DOHH2 (cell line): ENCODE measurements around the gene AUTS2.

Experiments
- EZH2phosphoT487 ChIP-seq: fragments of 200-600 bp; sonication (generic); IDR thresholded peaks from 2 replicates; pipeline ENCODE4 v1.6.1; 2017; ENCODE audit warnings: borderline replicate concordance, mild to moderate bottlenecking, antibody characterized with exemption, low read length, moderate library complexity, mixed read lengths
- TF ChIP-seq, protein P1 (sequence below): fragments of 200-600 bp; sonication (generic); IDR thresholded peaks from one replicate; pipeline ENCODE4 v1.5.1; 2014; ENCODE audit warnings: antibody characterized with exemption, mild to moderate bottlenecking, low read depth, low read length; ENCODE audit not compliant: poor library complexity, severe bottlenecking

GRCh38 chr7:70466725-70467364 lies 868.6 kb downstream of the AUTS2 start:
- TF ChIP-seq, protein P1, sequence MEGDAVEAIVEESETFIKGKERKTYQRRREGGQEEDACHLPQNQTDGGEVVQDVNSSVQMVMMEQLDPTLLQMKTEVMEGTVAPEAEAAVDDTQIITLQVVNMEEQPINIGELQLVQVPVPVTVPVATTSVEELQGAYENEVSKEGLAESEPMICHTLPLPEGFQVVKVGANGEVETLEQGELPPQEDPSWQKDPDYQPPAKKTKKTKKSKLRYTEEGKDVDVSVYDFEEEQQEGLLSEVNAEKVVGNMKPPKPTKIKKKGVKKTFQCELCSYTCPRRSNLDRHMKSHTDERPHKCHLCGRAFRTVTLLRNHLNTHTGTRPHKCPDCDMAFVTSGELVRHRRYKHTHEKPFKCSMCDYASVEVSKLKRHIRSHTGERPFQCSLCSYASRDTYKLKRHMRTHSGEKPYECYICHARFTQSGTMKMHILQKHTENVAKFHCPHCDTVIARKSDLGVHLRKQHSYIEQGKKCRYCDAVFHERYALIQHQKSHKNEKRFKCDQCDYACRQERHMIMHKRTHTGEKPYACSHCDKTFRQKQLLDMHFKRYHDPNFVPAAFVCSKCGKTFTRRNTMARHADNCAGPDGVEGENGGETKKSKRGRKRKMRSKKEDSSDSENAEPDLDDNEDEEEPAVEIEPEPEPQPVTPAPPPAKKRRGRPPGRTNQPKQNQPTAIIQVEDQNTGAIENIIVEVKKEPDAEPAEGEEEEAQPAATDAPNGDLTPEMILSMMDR, result no peak
- TF ChIP-seq EZH2phosphoT487, result no peak
